ENCODE results near the gene TARS3.

GRCh38 chr15:101686718-101687117 lies 37.6 kb downstream of the TARS3 start:
- TF ChIP-seq CTCF (IDR thresholded peaks at IDR 0.05; ENCODE audit: low read depth, low read length) (no peak), EZH2phosphoT487 (IDR thresholded peaks at IDR 0.05; ENCODE audit: low read depth) (no peak)

Data from OCI-LY3 (cell line).